Subcutaneous abdominal adipose tissue (tissue), 5 donors: Measurements from ENCODE around the gene ARG2.
A peak's percentile ranks its signal among the peaks of the same experiment; 100 is the strongest.
"Not testable (repeated sequence)": the region's sequence is repeated elsewhere in the genome, so short reads cannot be mapped to it uniquely, and the experiment has no call there.

Experiments used
- H3K27ac ChIP-seq: one replicate; pipeline ENCODE4 v1.7.0; 2013; ENCODE audit warnings: low read depth, mild to moderate bottlenecking, inconsistent platforms, low read length, moderate library complexity
- H3K27me3 ChIP-seq, 5 donors: one replicate each; pipeline ENCODE4 v1.7.0; 2013; ENCODE audit warnings: low read length in 5 of 5, inconsistent platforms in 1 of 5; ENCODE audit not compliant: control insufficient read depth in 5 of 5, insufficient read depth in 4 of 5
- H3K36me3 ChIP-seq, 5 donors: one replicate each; pipeline ENCODE4 v1.7.0; 2013; ENCODE audit warnings: low read length in 5 of 5; ENCODE audit not compliant: control insufficient read depth in 5 of 5, insufficient read depth in 5 of 5
- H3K4me1 ChIP-seq, 5 donors: one replicate each; pipeline ENCODE4 v1.7.0; 2013; ENCODE audit warnings: low read length in 5 of 5, mild to moderate bottlenecking in 3 of 5, moderate library complexity in 1 of 5; ENCODE audit not compliant: control insufficient read depth in 5 of 5, insufficient read depth in 5 of 5
- H3K4me3 ChIP-seq, 5 donors: one replicate each; pipeline ENCODE4 v1.7.0; 2013; ENCODE audit warnings: low read length in 5 of 5, low read depth in 1 of 5
- H3K9ac ChIP-seq, 5 donors: one replicate each; pipeline ENCODE4 v1.7.0; 2013; ENCODE audit warnings: low read length in 5 of 5, mild to moderate bottlenecking in 4 of 5, moderate library complexity in 3 of 5
- H3K9me3 ChIP-seq, 5 donors: one replicate each; pipeline ENCODE4 v1.7.0; 2013; ENCODE audit warnings: low read length in 5 of 5; ENCODE audit not compliant: control insufficient read depth in 5 of 5
- donor health status: healthy.
- donor health status: healthy.
- donor health status: healthy.
- donor health status: healthy.
- donor health status: healthy.

ARG2 gene

GRCh38 chr14:67583711-67584644, 35.7 kb upstream of the ARG2 start:
- H3K4me1 ChIP-seq: peaks cover 0 to 11% (median 0%) of the 10 kb centered on the region in 5 donors
- no peaks in the 10 kb centered on the region for H3K27me3 ChIP-seq
- H3K9ac ChIP-seq: no peak overlapping the region
- no peaks in the 10 kb centered on the region for H3K9me3 ChIP-seq
- H3K27ac ChIP-seq: no peak overlapping the region
- no peak overlapping the region for H3K4me3 ChIP-seq
- peaks cover 7 to 53% (median 38%) of the 10 kb centered on the region in 5 donors for H3K36me3 ChIP-seq

GRCh38 chr14:67584978-67585377, 34.7 kb upstream of the ARG2 start:
- Histone ChIP-seq H3K27me3 (no peaks in the 10 kb centered on the region), H3K27ac (no peak overlapping the region), H3K9ac (no peak overlapping the region), H3K9me3 (no peaks in the 10 kb centered on the region), H3K4me1 (peaks cover 0 to 11% (median 0%) of the 10 kb centered on the region in 5 donors), H3K36me3 (peaks cover 16 to 53% (median 41%) of the 10 kb centered on the region in 5 donors), H3K4me3 (no peak overlapping the region)

DNA sequence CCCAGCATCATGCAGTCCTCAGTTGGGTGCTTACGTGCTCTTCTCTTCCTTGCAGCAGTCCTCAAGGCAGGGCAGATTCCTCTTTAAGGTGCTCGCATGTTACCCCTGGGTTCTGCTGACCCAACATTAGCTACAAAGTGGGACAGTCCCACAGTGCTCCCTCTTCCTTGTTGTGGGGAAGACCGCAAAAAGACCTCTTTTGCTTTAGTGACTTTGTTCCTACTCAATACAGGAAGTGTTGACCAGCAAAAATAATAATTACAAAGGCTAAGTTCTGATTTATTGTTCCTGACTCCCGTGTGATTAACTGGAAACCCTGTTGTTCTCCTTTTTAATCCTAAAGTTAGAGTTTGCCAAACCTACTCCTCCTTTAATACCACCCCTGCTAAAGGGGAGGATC, 33.4 kb upstream of the ARG2 start:
- no peak overlapping the region for H3K27ac ChIP-seq
- H3K36me3 ChIP-seq: peaks cover 16 to 50% (median 42%) of the 10 kb centered on the region in 5 donors

GRCh38 chr14:67589204-67589770, 30.4 kb upstream of the ARG2 start:
- no peaks in the 10 kb centered on the region for H3K9me3 ChIP-seq
- peaks cover 23 to 65% (median 62%) of the 10 kb centered on the region in 5 donors for H3K36me3 ChIP-seq
- H3K27ac ChIP-seq: no peak overlapping the region
- no peaks in the 10 kb centered on the region for H3K27me3 ChIP-seq
- no peak overlapping the region for H3K9ac ChIP-seq
- H3K4me3 ChIP-seq: no peak overlapping the region
- peaks cover 0 to 11% (median 0%) of the 10 kb centered on the region in 5 donors for H3K4me1 ChIP-seq

More for the DNA sequence above, 33.4 kb upstream of the ARG2 start:
- Histone ChIP-seq H3K9ac (no peak overlapping the region), H3K9me3 (no peaks in the 10 kb centered on the region), H3K4me1 (peaks cover 0 to 11% (median 0%) of the 10 kb centered on the region in 5 donors), H3K27me3 (no peaks in the 10 kb centered on the region), H3K4me3 (no peak overlapping the region)

GRCh38 chr14:67593650-67594049, 26.1 kb upstream of the ARG2 start:
- H3K4me3 ChIP-seq, H3K4me1 ChIP-seq, H3K9me3 ChIP-seq, H3K27ac ChIP-seq, H3K27me3 ChIP-seq, H3K9ac ChIP-seq: not testable (repeated sequence)
- H3K36me3 ChIP-seq: peaks cover 18 to 42% (median 36%) of the 10 kb centered on the region in 5 donors

GRCh38 chr14:67595392-67595791, 24.3 kb upstream of the ARG2 start:
- Histone ChIP-seq H3K27ac (no peak overlapping the region), H3K9me3 (no peaks in the 10 kb centered on the region), H3K4me3 (no peak overlapping the region), H3K36me3 (peaks cover 7 to 26% (median 21%) of the 10 kb centered on the region in 5 donors), H3K27me3 (no peaks in the 10 kb centered on the region), H3K9ac (no peak overlapping the region), H3K4me1 (peaks cover 2 to 15% (median 11%) of the 10 kb centered on the region in 5 donors)

GRCh38 chr14:67599698-67600561, 19.8 kb upstream of the ARG2 start, which contains the start of gene PIGH:
Gene PIGH (minus strand): TSS chr14:67600268. CDS start chr14:67600203, 65 bp downstream.
- H3K4me1 ChIP-seq: peaks cover 2 to 19% (median 14%) of the 10 kb centered on the region in 5 donors
- H3K36me3 ChIP-seq: no peaks in the 10 kb centered on the region
- no peaks in the 10 kb centered on the region for H3K27me3 ChIP-seq
- no peaks in the 10 kb centered on the region for H3K9me3 ChIP-seq
- H3K27ac ChIP-seq: peak within 1 kb of the TSS; percentile 51
- peak within 1 kb of the TSS; percentile 87 to 94 (median 91) for H3K4me3 ChIP-seq
- peak within 1 kb of the TSS; percentile 84 to 93 (median 88) for H3K9ac ChIP-seq

- peak overlapping the region; percentile 51 for H3K27ac ChIP-seq
- peak overlapping the region in 3 of 5 donors; percentile 40 to 93 (median 88) for H3K9ac ChIP-seq
- peaks cover 2 to 19% (median 14%) of the 10 kb centered on the region in 5 donors for H3K4me1 ChIP-seq
Observed at GRCh38 chr14:67600562-67600974, 19.2 kb upstream of the ARG2 start.

DNA sequence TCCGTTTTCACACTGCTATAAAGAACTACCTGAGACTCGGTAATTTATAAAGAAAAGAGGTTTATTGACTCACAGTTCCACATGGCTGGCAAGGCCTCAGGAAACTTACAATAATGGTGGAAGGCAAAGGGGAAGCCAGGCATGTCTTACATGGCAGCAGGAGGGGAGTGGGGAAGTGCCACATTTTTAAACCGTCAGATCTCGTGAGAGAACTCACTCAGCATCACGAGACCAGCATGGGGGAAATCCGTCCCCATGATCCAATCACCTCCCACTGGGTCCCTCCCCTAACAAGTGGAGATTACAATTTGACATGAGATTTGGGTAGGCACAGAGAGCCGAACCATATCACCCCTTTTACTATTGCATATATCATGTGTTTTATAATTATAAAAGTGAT, 17.6 kb upstream of the ARG2 start:
- no peak overlapping the region for H3K27ac ChIP-seq
- H3K36me3 ChIP-seq: no peaks in the 10 kb centered on the region
- H3K4me3 ChIP-seq: no peak overlapping the region
- H3K9ac ChIP-seq: no peak overlapping the region
- no peaks in the 10 kb centered on the region for H3K9me3 ChIP-seq
- peaks cover 2 to 19% (median 14%) of the 10 kb centered on the region in 5 donors for H3K4me1 ChIP-seq
- H3K27me3 ChIP-seq: no peaks in the 10 kb centered on the region

More at GRCh38 chr14:67600562-67600974, 19.2 kb upstream of the ARG2 start:
- peak overlapping the region; percentile 70 to 94 (median 91) for H3K4me3 ChIP-seq
- not testable (repeated sequence) for H3K9me3 ChIP-seq, H3K36me3 ChIP-seq, H3K27me3 ChIP-seq
